ENCODE measurements around the gene TMEM176B.

DNA sequence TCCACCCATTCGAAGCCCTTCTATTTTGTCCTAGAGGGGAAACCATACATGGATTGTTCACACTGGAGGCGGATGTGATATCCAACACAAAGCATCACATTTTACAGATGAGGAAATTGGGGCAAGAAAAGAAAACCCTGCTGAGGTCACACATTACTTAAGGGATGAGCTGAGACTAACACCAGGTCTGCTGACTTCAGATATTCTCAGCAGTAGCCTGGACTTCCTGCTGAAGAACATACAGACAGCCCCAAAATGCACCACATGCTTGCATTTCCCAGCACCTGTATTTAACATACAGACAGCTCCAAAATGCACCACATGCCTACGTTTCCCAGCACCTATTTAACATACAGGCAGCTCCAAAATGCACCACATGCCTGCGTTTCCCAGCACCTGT is 51.8 kb downstream of the TMEM176B start:
- TF ChIP-seq, protein P1, sequence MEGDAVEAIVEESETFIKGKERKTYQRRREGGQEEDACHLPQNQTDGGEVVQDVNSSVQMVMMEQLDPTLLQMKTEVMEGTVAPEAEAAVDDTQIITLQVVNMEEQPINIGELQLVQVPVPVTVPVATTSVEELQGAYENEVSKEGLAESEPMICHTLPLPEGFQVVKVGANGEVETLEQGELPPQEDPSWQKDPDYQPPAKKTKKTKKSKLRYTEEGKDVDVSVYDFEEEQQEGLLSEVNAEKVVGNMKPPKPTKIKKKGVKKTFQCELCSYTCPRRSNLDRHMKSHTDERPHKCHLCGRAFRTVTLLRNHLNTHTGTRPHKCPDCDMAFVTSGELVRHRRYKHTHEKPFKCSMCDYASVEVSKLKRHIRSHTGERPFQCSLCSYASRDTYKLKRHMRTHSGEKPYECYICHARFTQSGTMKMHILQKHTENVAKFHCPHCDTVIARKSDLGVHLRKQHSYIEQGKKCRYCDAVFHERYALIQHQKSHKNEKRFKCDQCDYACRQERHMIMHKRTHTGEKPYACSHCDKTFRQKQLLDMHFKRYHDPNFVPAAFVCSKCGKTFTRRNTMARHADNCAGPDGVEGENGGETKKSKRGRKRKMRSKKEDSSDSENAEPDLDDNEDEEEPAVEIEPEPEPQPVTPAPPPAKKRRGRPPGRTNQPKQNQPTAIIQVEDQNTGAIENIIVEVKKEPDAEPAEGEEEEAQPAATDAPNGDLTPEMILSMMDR (IDR thresholded peaks at IDR 0.05), result no peak
- TF ChIP-seq POLR2A (IDR thresholded peaks at IDR 0.05), result no peak
